Ascending aorta (tissue), 2 donors: ENCODE data around the gene ERGIC2. TPM values are rescaled to one million over a fixed set of nuclear protein-coding genes. Genes with fewer than 3 reads are reported as not detected.

Experiments
- DNase-seq, 2 donors: peaks; one replicate each; pipeline ENCODE4 v3.0.0-alpha.2; 2019; ENCODE audit warnings: low spot score in 2 of 2
- H3K27ac ChIP-seq, 2 donors: fragments of 200-600 bp; sonication (generic); one replicate each; pipeline ENCODE4 v1.5.1; 2016 to 2017; ENCODE audit warnings: mild to moderate bottlenecking in 1 of 2
- H3K27me3 ChIP-seq: fragments of 200-600 bp; sonication (generic); one replicate; pipeline ENCODE4 v1.5.1; 2017
- H3K36me3 ChIP-seq, 2 donors: fragments of 200-600 bp; sonication (generic); one replicate each; pipeline ENCODE4 v1.5.1; 2016
- H3K4me1 ChIP-seq, 2 donors: fragments of 200-600 bp; sonication (generic); one replicate each; pipeline ENCODE4 v1.5.1; 2016 to 2017; ENCODE audit warnings: mild to moderate bottlenecking in 1 of 2
- H3K4me3 ChIP-seq, 2 donors: fragments of 200-600 bp; sonication (generic); one replicate each; pipeline ENCODE4 v1.5.1; 2016 to 2017; ENCODE audit warnings: mild to moderate bottlenecking in 1 of 2
- H3K9me3 ChIP-seq, 2 donors: fragments of 200-600 bp; sonication (generic); one replicate each; pipeline ENCODE4 v1.5.1; 2016
- CTCF ChIP-seq, 3 experiments: fragments of 200-600 bp in 2 of 3; fragments of 450-650 bp in 1 of 3; sonication (generic) in 2 of 3; IDR thresholded peaks; one replicate each; pipeline ENCODE4 v1.5.1; 2016 to 2019; ENCODE audit warnings: antibody characterized with exemption in 3 of 3, mild to moderate bottlenecking in 1 of 3, moderate library complexity in 1 of 3
- intact Hi-C: fragments of 100-400 bp; cut with DNase I; formaldehyde crosslinking; loops from one replicate; pipeline ENCODE4 v1.15.1; 2023
- total RNA-seq: library from RNA; depleted of rRNA; stranded (reverse); fragments of >200 nt; gene quantifications from one replicate; pipeline ENCODE4 v1.1.0, GENCODE V29; 2016

Gene ERGIC2
- total RNA-seq, 1 donor from 2014 or later, result 12.5 TPM

- DNase-seq, result no peak
- Histone ChIP-seq H3K4me1 (no peaks in the 10 kb centered on the region), H3K9me3 (no peaks in the 10 kb centered on the region), H3K36me3 (no peaks in the 10 kb centered on the region), H3K27ac (no peak overlapping the region), H3K4me3 (no peak overlapping the region), H3K27me3 (no peaks in the 10 kb centered on the region)
- no peak for TF ChIP-seq CTCF (IDR thresholded peaks at IDR 0.05)
- intact Hi-C loops, result no loop called here
Observed at GRCh38 chr12:29426498-29426897, 45.5 kb upstream of the ERGIC2 start.

GRCh38 chr12:29425722-29426121, 44.8 kb upstream of the ERGIC2 start:
- Histone ChIP-seq H3K4me1 (no peaks in the 10 kb centered on the region), H3K27me3 (no peaks in the 10 kb centered on the region), H3K4me3 (no peak overlapping the region), H3K36me3 (no peaks in the 10 kb centered on the region), H3K27ac (no peak overlapping the region), H3K9me3 (no peaks in the 10 kb centered on the region)
- DNase-seq, result no peak
- no peak for TF ChIP-seq CTCF (IDR thresholded peaks at IDR 0.05)
- intact Hi-C loops, result no loop called here

- H3K36me3 ChIP-seq, result no peaks in the 10 kb centered on the region
- H3K27me3 ChIP-seq, result no peaks in the 10 kb centered on the region
- intact Hi-C loops, result no loop called here
Observed at GRCh38 chr12:29416748-29417147, 35.8 kb upstream of the ERGIC2 start.

GRCh38 chr12:29415111-29415510, 34.1 kb upstream of the ERGIC2 start:
- no peaks in the 10 kb centered on the region for H3K27me3 ChIP-seq
- no peaks in the 10 kb centered on the region for H3K9me3 ChIP-seq
- TF ChIP-seq CTCF (IDR thresholded peaks at IDR 0.05), result no peak
- no peak overlapping the region for H3K27ac ChIP-seq
- intact Hi-C loops, result no loop called here
- no peaks in the 10 kb centered on the region for H3K4me1 ChIP-seq
- H3K36me3 ChIP-seq, result no peaks in the 10 kb centered on the region
- no peak overlapping the region for H3K4me3 ChIP-seq
- no peak for DNase-seq

More at GRCh38 chr12:29416748-29417147, 35.8 kb upstream of the ERGIC2 start:
- Histone ChIP-seq H3K4me1 (no peaks in the 10 kb centered on the region), H3K4me3 (no peak overlapping the region), H3K9me3 (no peaks in the 10 kb centered on the region), H3K27ac (no peak overlapping the region)
- DNase-seq, result no peak
- TF ChIP-seq CTCF (IDR thresholded peaks at IDR 0.05), result no peak

- Histone ChIP-seq H3K9me3 (no peaks in the 10 kb centered on the region), H3K36me3 (no peaks in the 10 kb centered on the region), H3K27me3 (no peaks in the 10 kb centered on the region), H3K4me1 (no peaks in the 10 kb centered on the region), H3K4me3 (no peak overlapping the region), H3K27ac (no peak overlapping the region)
- TF ChIP-seq CTCF (IDR thresholded peaks at IDR 0.05), result no peak
- intact Hi-C loops, result no loop called here
- no peak for DNase-seq
Observed at GRCh38 chr12:29414368-29414767, 33.4 kb upstream of the ERGIC2 start.

GRCh38 chr12:29405561-29405960, 24.6 kb upstream of the ERGIC2 start:
- Histone ChIP-seq H3K4me1 (no peaks in the 10 kb centered on the region), H3K27ac (no peak overlapping the region), H3K9me3 (no peaks in the 10 kb centered on the region), H3K4me3 (no peak overlapping the region), H3K36me3 (no peaks in the 10 kb centered on the region), H3K27me3 (no peaks in the 10 kb centered on the region)
- DNase-seq, result no peak
- intact Hi-C loops, result no loop called here
- no peak for TF ChIP-seq CTCF (IDR thresholded peaks at IDR 0.05)
